ENCODE data around the gene STK17A.

STK17A gene

DNA sequence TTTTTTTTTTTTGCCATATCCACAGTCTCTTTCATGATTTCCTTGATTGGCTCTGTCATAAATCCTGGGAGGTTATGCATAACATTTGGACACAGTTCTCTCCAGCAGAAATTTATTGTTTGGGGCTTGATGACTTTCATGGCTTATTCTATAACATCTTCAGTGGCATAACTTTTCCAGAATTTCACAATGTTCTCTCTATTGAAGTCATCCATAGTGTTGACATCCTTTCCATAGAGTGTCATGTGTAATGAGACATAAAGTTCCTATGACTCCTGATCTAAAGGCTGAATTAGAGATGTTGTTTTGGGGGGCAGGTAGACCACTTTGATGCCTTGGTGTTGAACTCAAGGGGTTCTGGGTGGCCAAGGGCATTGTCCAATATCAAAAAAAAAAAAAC, 36.7 kb upstream of the STK17A start:
- Histone ChIP-seq H3K27ac (ENCODE audit: insufficient read depth, low read length, poor library complexity, severe bottlenecking) (no peak overlapping the region), H3K9me3 (ENCODE audit: control insufficient read depth, low read length) (no peaks in the 10 kb centered on the region), H3K36me3 (ENCODE audit: control insufficient read depth, insufficient read depth, low read length) (no peaks in the 10 kb centered on the region), H3K27me3 (replicated peaks; ENCODE audit: control insufficient read depth, insufficient read depth, low read length, poor library complexity, severe bottlenecking) (no peaks in the 10 kb centered on the region), H3K4me1 (ENCODE audit: control insufficient read depth, insufficient read depth, low read length, poor library complexity, severe bottlenecking) (no peaks in the 10 kb centered on the region), H3K4me3 (ENCODE audit: insufficient read depth, low read depth, low read length, poor library complexity, severe bottlenecking) (no peak overlapping the region)
- DNase-seq, result no peak

- no peaks in the 10 kb centered on the region for H3K27me3 ChIP-seq (replicated peaks; ENCODE audit: control insufficient read depth, insufficient read depth, low read length, poor library complexity, severe bottlenecking)
- H3K4me3 ChIP-seq (ENCODE audit: insufficient read depth, low read depth, low read length, poor library complexity, severe bottlenecking), result no peak overlapping the region
- H3K36me3 ChIP-seq (ENCODE audit: control insufficient read depth, insufficient read depth, low read length), result no peaks in the 10 kb centered on the region
- H3K27ac ChIP-seq (ENCODE audit: insufficient read depth, low read length, poor library complexity, severe bottlenecking), result no peak overlapping the region
- no peak for DNase-seq
- peaks cover 6% of the 10 kb centered on the region for H3K4me1 ChIP-seq (ENCODE audit: control insufficient read depth, insufficient read depth, low read length, poor library complexity, severe bottlenecking)
- no peaks in the 10 kb centered on the region for H3K9me3 ChIP-seq (ENCODE audit: control insufficient read depth, low read length)
Measured at GRCh38 chr7:43550427-43550826, 32.5 kb upstream of the STK17A start.

DNA sequence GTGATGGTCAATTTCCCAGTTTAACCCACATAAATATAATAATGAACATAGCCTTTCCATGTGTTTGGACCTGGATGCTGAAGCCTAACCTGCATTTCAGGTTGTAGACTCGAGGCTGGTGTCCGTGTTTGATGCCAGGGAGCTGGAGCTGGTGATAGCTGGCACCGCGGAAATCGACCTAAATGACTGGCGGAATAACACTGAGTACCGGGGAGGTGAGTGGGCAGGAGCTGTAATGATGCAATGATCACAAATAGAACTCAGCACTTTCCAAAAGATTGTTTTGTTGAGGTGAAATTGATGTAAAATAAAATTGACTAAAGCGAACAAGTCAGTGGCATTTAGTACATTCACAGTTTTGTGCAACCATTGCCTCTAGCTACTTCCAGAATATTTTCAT, 30.8 kb upstream of the STK17A start:
- peaks cover 6% of the 10 kb centered on the region for H3K4me1 ChIP-seq (ENCODE audit: control insufficient read depth, insufficient read depth, low read length, poor library complexity, severe bottlenecking)
- no peaks in the 10 kb centered on the region for H3K36me3 ChIP-seq (ENCODE audit: control insufficient read depth, insufficient read depth, low read length)
- H3K27me3 ChIP-seq (replicated peaks; ENCODE audit: control insufficient read depth, insufficient read depth, low read length, poor library complexity, severe bottlenecking), result no peaks in the 10 kb centered on the region
- DNase-seq, result no peak
- H3K9me3 ChIP-seq (ENCODE audit: control insufficient read depth, low read length), result no peaks in the 10 kb centered on the region
- no peak overlapping the region for H3K4me3 ChIP-seq (ENCODE audit: insufficient read depth, low read depth, low read length, poor library complexity, severe bottlenecking)
- no peak overlapping the region for H3K27ac ChIP-seq (ENCODE audit: insufficient read depth, low read length, poor library complexity, severe bottlenecking)

- Histone ChIP-seq H3K36me3 (ENCODE audit: control insufficient read depth, insufficient read depth, low read length) (no peaks in the 10 kb centered on the region), H3K27ac (ENCODE audit: insufficient read depth, low read length, poor library complexity, severe bottlenecking) (no peak overlapping the region), H3K27me3 (replicated peaks; ENCODE audit: control insufficient read depth, insufficient read depth, low read length, poor library complexity, severe bottlenecking) (no peaks in the 10 kb centered on the region), H3K4me1 (ENCODE audit: control insufficient read depth, insufficient read depth, low read length, poor library complexity, severe bottlenecking) (peaks cover 6% of the 10 kb centered on the region), H3K9me3 (ENCODE audit: control insufficient read depth, low read length) (no peaks in the 10 kb centered on the region), H3K4me3 (ENCODE audit: insufficient read depth, low read depth, low read length, poor library complexity, severe bottlenecking) (no peak overlapping the region)
- no peak for DNase-seq
Measured at GRCh38 chr7:43553999-43554398, 28.9 kb upstream of the STK17A start.

DNA sequence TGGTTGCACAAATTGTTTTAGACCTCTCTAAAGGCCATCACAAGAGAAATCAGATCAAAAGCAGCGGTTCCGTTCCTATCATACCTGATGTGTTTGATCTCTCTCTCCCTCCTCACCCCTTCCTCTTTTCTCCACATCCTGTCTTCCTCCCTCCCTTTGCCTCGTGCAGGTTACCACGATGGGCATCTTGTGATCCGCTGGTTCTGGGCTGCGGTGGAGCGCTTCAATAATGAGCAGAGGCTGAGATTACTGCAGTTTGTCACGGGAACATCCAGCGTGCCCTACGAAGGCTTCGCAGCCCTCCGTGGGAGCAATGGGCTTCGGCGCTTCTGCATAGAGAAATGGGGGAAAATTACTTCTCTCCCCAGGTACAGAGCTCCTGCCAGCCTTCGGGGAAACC, 28.5 kb upstream of the STK17A start:
- Histone ChIP-seq H3K9me3 (ENCODE audit: control insufficient read depth, low read length) (no peaks in the 10 kb centered on the region), H3K27ac (ENCODE audit: insufficient read depth, low read length, poor library complexity, severe bottlenecking) (no peak overlapping the region), H3K4me1 (ENCODE audit: control insufficient read depth, insufficient read depth, low read length, poor library complexity, severe bottlenecking) (peaks cover 6% of the 10 kb centered on the region), H3K36me3 (ENCODE audit: control insufficient read depth, insufficient read depth, low read length) (no peaks in the 10 kb centered on the region), H3K27me3 (replicated peaks; ENCODE audit: control insufficient read depth, insufficient read depth, low read length, poor library complexity, severe bottlenecking) (no peaks in the 10 kb centered on the region), H3K4me3 (ENCODE audit: insufficient read depth, low read depth, low read length, poor library complexity, severe bottlenecking) (no peak overlapping the region)
- no peak for DNase-seq

DNA sequence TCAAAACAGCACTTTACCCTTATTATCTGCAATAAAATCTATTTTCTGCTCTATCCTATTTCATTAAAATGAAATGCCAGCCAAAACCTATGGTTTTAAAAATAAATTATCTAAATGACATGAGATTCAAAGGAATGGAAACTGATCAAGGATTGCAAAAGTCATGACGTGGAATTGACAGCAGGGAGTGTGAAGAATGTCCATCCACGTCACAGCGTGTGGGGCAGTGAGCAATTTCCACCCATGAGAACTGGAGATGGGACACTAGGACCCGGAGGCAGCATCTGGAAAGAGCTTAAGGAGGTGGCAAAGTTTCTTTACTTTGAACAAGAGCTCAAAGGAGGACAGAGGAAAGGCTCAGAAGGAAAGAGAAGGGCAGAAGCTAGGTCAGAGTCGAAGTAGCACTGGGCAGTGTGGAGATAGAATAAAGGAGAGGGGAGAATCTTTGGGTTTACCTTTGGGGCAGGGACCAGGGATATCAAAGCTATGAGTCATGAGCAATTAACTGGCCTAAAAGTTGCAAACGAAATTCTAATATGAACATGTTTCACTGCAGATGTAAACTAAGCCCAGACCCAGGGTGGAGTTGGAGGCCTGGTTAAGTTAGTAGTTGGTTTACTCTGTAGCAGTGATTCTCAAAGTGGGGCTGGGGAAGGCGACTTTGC, 24.9 kb upstream of the STK17A start:
- H3K27me3 ChIP-seq (replicated peaks; ENCODE audit: control insufficient read depth, insufficient read depth, low read length, poor library complexity, severe bottlenecking), result no peaks in the 10 kb centered on the region
- H3K27ac ChIP-seq (ENCODE audit: insufficient read depth, low read length, poor library complexity, severe bottlenecking), result no peak overlapping the region
- no peak for DNase-seq
- no peaks in the 10 kb centered on the region for H3K9me3 ChIP-seq (ENCODE audit: control insufficient read depth, low read length)
- no peaks in the 10 kb centered on the region for H3K36me3 ChIP-seq (ENCODE audit: control insufficient read depth, insufficient read depth, low read length)
- no peak overlapping the region for H3K4me3 ChIP-seq (ENCODE audit: insufficient read depth, low read depth, low read length, poor library complexity, severe bottlenecking)
- peaks cover 6% of the 10 kb centered on the region for H3K4me1 ChIP-seq (ENCODE audit: control insufficient read depth, insufficient read depth, low read length, poor library complexity, severe bottlenecking)

DNA sequence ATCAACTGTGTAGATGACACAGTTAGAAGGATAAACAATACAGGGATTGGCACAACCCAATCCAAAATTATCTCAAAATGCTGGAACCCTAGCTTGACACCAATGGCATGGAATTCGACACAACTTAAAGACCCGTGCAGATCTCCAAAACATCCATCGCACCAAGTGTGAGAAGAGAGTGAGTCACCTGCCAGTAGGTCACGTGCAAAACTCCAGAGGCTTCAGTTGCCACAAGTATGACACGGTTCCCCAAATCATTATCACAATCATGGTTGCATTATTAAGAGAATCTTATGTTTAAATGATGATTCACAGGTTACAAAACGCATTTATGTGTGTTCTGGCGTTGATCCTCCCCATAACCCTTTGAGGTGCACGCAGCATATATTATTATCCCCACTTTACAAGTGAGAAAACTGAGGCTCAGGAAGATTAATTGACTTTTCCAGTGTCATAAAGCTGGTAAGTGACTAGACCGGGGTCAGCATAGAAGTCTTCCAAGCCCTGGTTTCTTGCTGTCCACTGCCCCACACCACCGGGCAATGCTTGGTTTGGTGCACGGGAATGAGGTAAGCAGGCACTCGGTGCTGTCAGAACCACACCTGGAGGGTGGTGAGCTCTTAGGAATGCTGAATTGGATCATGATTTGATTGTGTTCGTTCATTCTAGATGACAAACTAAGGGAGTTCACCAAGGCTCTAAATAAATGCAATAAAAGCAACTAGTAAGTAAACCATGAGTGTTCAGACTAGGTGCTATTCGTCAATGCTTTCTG, 23.6 kb upstream of the STK17A start:
- no peaks in the 10 kb centered on the region for H3K36me3 ChIP-seq (ENCODE audit: control insufficient read depth, insufficient read depth, low read length)
- no peaks in the 10 kb centered on the region for H3K9me3 ChIP-seq (ENCODE audit: control insufficient read depth, low read length)
- no peaks in the 10 kb centered on the region for H3K27me3 ChIP-seq (replicated peaks; ENCODE audit: control insufficient read depth, insufficient read depth, low read length, poor library complexity, severe bottlenecking)
- no peak for DNase-seq
- H3K4me3 ChIP-seq (ENCODE audit: insufficient read depth, low read depth, low read length, poor library complexity, severe bottlenecking), result no peak overlapping the region
- no peak overlapping the region for H3K27ac ChIP-seq (ENCODE audit: insufficient read depth, low read length, poor library complexity, severe bottlenecking)
- H3K4me1 ChIP-seq (ENCODE audit: control insufficient read depth, insufficient read depth, low read length, poor library complexity, severe bottlenecking), result peaks cover 4% of the 10 kb centered on the region

DNA sequence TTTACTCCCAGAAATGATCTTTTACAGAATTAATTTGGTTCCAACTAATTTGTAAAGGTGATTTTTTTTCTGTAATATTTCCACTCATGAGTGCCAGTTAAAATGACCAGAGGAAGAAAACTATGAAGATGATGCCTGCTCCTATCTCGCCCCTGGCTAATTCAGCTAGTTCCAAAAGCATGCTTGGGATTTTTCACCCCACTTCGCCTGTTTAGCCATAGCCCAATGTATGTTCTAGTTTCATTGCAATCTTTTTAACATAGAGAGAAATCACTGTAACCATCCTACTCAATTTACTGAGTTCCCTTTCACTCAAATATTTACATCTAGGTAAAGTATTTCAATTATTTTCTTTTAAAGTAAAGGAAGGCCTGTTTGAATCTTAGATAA, 23.0 kb upstream of the STK17A start:
- H3K4me1 ChIP-seq (ENCODE audit: control insufficient read depth, insufficient read depth, low read length, poor library complexity, severe bottlenecking), result no peaks in the 10 kb centered on the region
- H3K36me3 ChIP-seq (ENCODE audit: control insufficient read depth, insufficient read depth, low read length), result no peaks in the 10 kb centered on the region
- H3K4me3 ChIP-seq (ENCODE audit: insufficient read depth, low read depth, low read length, poor library complexity, severe bottlenecking), result no peak overlapping the region
- no peaks in the 10 kb centered on the region for H3K9me3 ChIP-seq (ENCODE audit: control insufficient read depth, low read length)
- H3K27me3 ChIP-seq (replicated peaks; ENCODE audit: control insufficient read depth, insufficient read depth, low read length, poor library complexity, severe bottlenecking), result no peaks in the 10 kb centered on the region
- no peak for DNase-seq
- no peak overlapping the region for H3K27ac ChIP-seq (ENCODE audit: insufficient read depth, low read length, poor library complexity, severe bottlenecking)

DNA sequence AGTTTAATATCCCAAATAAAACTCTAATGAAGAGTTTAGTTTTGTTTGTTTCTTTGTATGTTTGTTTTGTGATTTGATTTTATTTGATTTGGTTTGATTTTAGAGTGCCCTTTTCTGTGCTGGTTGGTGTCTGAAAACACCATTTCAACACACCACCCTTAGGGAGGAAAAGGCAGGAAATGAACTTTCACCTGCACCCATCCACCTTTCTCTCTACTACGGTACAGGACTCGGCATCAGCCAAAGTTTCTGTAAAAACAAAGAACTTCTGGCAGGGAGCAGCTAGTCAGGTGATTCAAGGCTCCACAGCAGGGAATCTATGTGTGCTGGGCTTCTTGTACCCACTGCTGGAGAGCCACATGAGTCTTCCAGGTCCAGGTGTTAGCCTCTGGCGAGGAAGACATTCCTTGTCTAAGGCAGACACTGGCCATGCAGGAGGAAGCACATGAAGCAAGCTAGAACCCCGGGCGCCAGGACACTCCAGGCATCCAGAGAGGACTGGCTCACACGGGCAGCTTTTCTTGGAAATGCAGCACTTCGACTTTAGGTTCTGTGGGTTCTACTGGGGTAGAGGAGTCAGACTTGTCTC, 22.1 kb upstream of the STK17A start:
- H3K4me3 ChIP-seq (ENCODE audit: insufficient read depth, low read depth, low read length, poor library complexity, severe bottlenecking), result no peak overlapping the region
- no peaks in the 10 kb centered on the region for H3K27me3 ChIP-seq (replicated peaks; ENCODE audit: control insufficient read depth, insufficient read depth, low read length, poor library complexity, severe bottlenecking)

GRCh38 chr7:43562383-43562782, 20.5 kb upstream of the STK17A start:
- H3K27me3 ChIP-seq (replicated peaks; ENCODE audit: control insufficient read depth, insufficient read depth, low read length, poor library complexity, severe bottlenecking), result no peaks in the 10 kb centered on the region
- H3K27ac ChIP-seq (ENCODE audit: insufficient read depth, low read length, poor library complexity, severe bottlenecking), result no peak overlapping the region
- H3K9me3 ChIP-seq (ENCODE audit: control insufficient read depth, low read length), result no peaks in the 10 kb centered on the region
- no peak overlapping the region for H3K4me3 ChIP-seq (ENCODE audit: insufficient read depth, low read depth, low read length, poor library complexity, severe bottlenecking)
- no peaks in the 10 kb centered on the region for H3K4me1 ChIP-seq (ENCODE audit: control insufficient read depth, insufficient read depth, low read length, poor library complexity, severe bottlenecking)
- no peak for DNase-seq
- H3K36me3 ChIP-seq (ENCODE audit: control insufficient read depth, insufficient read depth, low read length), result no peaks in the 10 kb centered on the region

More for the DNA sequence above, 22.1 kb upstream of the STK17A start:
- no peak overlapping the region for H3K27ac ChIP-seq (ENCODE audit: insufficient read depth, low read length, poor library complexity, severe bottlenecking)
- no peaks in the 10 kb centered on the region for H3K36me3 ChIP-seq (ENCODE audit: control insufficient read depth, insufficient read depth, low read length)
- DNase-seq, result no peak
- H3K9me3 ChIP-seq (ENCODE audit: control insufficient read depth, low read length), result no peaks in the 10 kb centered on the region
- H3K4me1 ChIP-seq (ENCODE audit: control insufficient read depth, insufficient read depth, low read length, poor library complexity, severe bottlenecking), result no peaks in the 10 kb centered on the region
